CD14-positive monocyte (primary cell): ENCODE data around the gene PHGDH. TPM values are rescaled to one million over a fixed set of nuclear protein-coding genes. Genes with fewer than 3 reads are reported as not detected.

ENCODE experiments used
- DNase-seq, 3 donors: peaks; one replicate each; pipeline ENCODE4 v3.0.0-alpha.2; 2011 to 2022
- H2AFZ ChIP-seq: 2 replicates; pipeline ENCODE4 v1.6.0; 2012; ENCODE audit warnings: mild to moderate bottlenecking, low read depth, low read length, inconsistent platforms; ENCODE audit not compliant: insufficient read depth, poor library complexity, severe bottlenecking
- H3K27ac ChIP-seq, 2 donors: 1 replicate in 1 of 2; 2 replicates in 1 of 2; pipeline ENCODE4 v1.5.1; 2012 to 2013; ENCODE audit warnings: low read length in 2 of 2, control low read depth in 1 of 2, inconsistent platforms in 1 of 2, low read depth in 1 of 2, mild to moderate bottlenecking in 1 of 2
- H3K27me3 ChIP-seq, 2 donors: one replicate each; pipeline versions ENCODE4 v1.6.0 to v1.6.1; 2011 to 2013; ENCODE audit warnings: low read length in 2 of 2; ENCODE audit not compliant: control insufficient read depth in 2 of 2, insufficient read depth in 2 of 2
- H3K36me3 ChIP-seq, 2 donors: replicated peaks in 1 of 2; 1 replicate in 1 of 2; 2 replicates in 1 of 2; pipeline versions ENCODE4 v1.5.1 to v1.6.1; 2012 to 2013; ENCODE audit warnings: low read length in 2 of 2, control low read depth in 1 of 2, inconsistent platforms in 1 of 2, mild to moderate bottlenecking in 1 of 2; ENCODE audit not compliant: insufficient read depth in 2 of 2, control insufficient read depth in 1 of 2
- H3K4me1 ChIP-seq, 2 donors: 1 replicate in 1 of 2; 2 replicates in 1 of 2; pipeline versions ENCODE4 v1.5.1 to v1.6.1; 2012 to 2013; ENCODE audit warnings: low read length in 2 of 2, control low read depth in 1 of 2, inconsistent platforms in 1 of 2, mild to moderate bottlenecking in 1 of 2, moderate library complexity in 1 of 2; ENCODE audit not compliant: insufficient read depth in 2 of 2, control insufficient read depth in 1 of 2
- H3K4me2 ChIP-seq: replicated peaks from 2 replicates; pipeline ENCODE3; 2012; ENCODE audit warnings: low read length, moderate library complexity, mild to moderate bottlenecking; ENCODE audit not compliant: poor library complexity, severe bottlenecking; ENCODE audit errors: extremely low read depth
- H3K4me3 ChIP-seq, 3 experiments: fragments of 200-600 bp in 1 of 3; sonication (generic) in 1 of 3; replicated peaks in 1 of 3; 1 replicate in 2 of 3; 2 replicates in 1 of 3; pipeline ENCODE4 v1.5.1; 2011 to 2013; ENCODE audit warnings: low read length in 3 of 3, mild to moderate bottlenecking in 3 of 3, control low read depth in 2 of 3, low read depth in 2 of 3, inconsistent platforms in 1 of 3, moderate library complexity in 1 of 3
- H3K79me2 ChIP-seq: 2 replicates; pipeline ENCODE4 v1.6.0; 2012; ENCODE audit warnings: mild to moderate bottlenecking, control low read depth, inconsistent platforms, low read length, moderate library complexity; ENCODE audit not compliant: insufficient read depth
- H3K9ac ChIP-seq: 2 replicates; pipeline ENCODE4 v1.6.0; 2017; ENCODE audit warnings: low read length, mild to moderate bottlenecking; ENCODE audit not compliant: insufficient read depth, poor library complexity, severe bottlenecking
- H3K9me3 ChIP-seq, 2 donors: replicated peaks in 1 of 2; 1 replicate in 1 of 2; 2 replicates in 1 of 2; pipeline versions ENCODE4 v1.5.1 to v1.6.1; 2012 to 2013; ENCODE audit warnings: low read length in 2 of 2, control low read depth in 1 of 2; ENCODE audit not compliant: control insufficient read depth in 1 of 2, insufficient read depth in 1 of 2
- H4K20me1 ChIP-seq: 2 replicates; pipeline ENCODE4 v1.6.0; 2012; ENCODE audit warnings: mild to moderate bottlenecking, low read length, control low read depth, moderate library complexity; ENCODE audit not compliant: insufficient read depth
- H3K27ac Mint-ChIP-seq, 7 donors: one replicate each; pipeline ENCODE4 v1.8.0; 2020; ENCODE audit warnings: mild to moderate bottlenecking in 7 of 7, mixed read lengths in 7 of 7, moderate library complexity in 6 of 7, inconsistent platforms in 2 of 7
- H3K27me3 Mint-ChIP-seq, 3 donors: one replicate each; pipeline ENCODE4 v1.8.0; 2021 to 2022; ENCODE audit warnings: low read depth in 3 of 3, mild to moderate bottlenecking in 3 of 3, mixed read lengths in 3 of 3, moderate library complexity in 3 of 3, inconsistent platforms in 1 of 3
- H3K36me3 Mint-ChIP-seq, 2 donors: one replicate each; pipeline ENCODE4 v1.8.0; 2020; ENCODE audit warnings: mixed read lengths in 2 of 2, inconsistent platforms in 1 of 2, mild to moderate bottlenecking in 1 of 2
- H3K4me1 Mint-ChIP-seq: one replicate; pipeline ENCODE4 v1.8.0; 2020; ENCODE audit warnings: mild to moderate bottlenecking, mixed read lengths
- H3K4me3 Mint-ChIP-seq, 2 donors: one replicate each; pipeline ENCODE4 v1.8.0; 2020; ENCODE audit warnings: mild to moderate bottlenecking in 2 of 2, mixed read lengths in 2 of 2, moderate library complexity in 1 of 2
- H3K9me3 Mint-ChIP-seq, 7 donors: one replicate each; pipeline ENCODE4 v1.8.0; 2020 to 2022; ENCODE audit warnings: mixed read lengths in 7 of 7, mild to moderate bottlenecking in 6 of 7, moderate library complexity in 6 of 7, inconsistent platforms in 2 of 7
- WGBS: methylation state at CpG from one replicate; pipeline ENCODE4 v1.1.5; 2013; ENCODE audit warnings: missing lambda C conversion rate; ENCODE audit not compliant: insufficient coverage; 5-methylcytosine and 5-hydroxymethylcytosine counted together
- intact Hi-C, 2 donors: fragments of 100-400 bp; cut with micrococcal nuclease; formaldehyde crosslinking; loops; one replicate each; pipeline versions ENCODE4 v1.15.0 to v1.15.1; 2023
- polyA plus RNA-seq, 3 donors: library from polyadenylated mRNA; depleted of rRNA in 1 of 3; unstranded in 2 of 3; stranded (reverse) in 1 of 3; fragments of 300-500 nt in 2 of 3; fragments of >200 nt in 1 of 3; fragmentation: Illumina TruSeq in 2 of 3; gene quantifications; 1 replicate in 2 of 3; 2 replicates in 1 of 3; pipeline ENCODE4 v1.2.3, GENCODE V29; 2012 to 2021
- TF ChIP-seq, protein P1 (sequence below): fragments of 200-600 bp; IDR thresholded peaks from one replicate; pipeline ENCODE4 v1.8.0; 2022; ENCODE audit warnings: antibody characterized with exemption, mild to moderate bottlenecking

The PHGDH gene
- polyA plus RNA-seq, 3 donors = 0.09 to 0.44 (median 0.20) TPM

DNA sequence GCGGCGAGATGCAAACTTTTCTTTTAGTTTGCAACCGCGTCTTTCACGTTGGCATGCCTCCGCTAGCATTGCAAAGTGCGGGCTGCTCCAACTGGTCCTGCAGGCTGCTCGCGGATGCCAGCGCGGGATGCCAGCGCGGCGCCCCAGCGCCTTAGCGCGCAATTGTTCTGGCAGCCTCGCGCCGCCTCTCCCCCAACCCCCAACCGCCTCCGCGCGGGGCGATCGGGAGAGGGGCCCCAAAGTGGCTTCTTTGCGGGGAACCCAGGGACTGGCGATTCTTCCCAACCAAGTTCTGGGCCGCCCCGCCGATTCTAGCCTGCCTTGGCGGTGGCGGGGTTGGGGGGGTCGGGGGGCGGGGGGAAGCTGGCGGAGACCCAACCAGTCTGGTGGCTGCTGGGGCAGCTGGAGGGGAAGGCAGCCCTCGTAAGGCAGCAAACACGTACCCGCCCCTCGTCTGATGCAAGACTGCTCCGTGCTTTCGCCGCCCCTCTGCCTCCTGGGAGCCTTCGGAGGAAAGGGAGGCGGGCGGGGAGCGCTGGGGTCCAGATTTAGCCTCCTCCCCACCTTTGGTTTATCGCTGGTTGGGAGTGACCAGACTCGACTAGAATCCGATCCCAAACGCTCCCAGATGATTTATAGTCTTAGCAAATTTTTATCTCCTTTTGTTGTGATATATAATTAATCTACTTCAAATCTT lies 756 bp downstream of the PHGDH start:
- Histone ChIP-seq H3K9ac (peak overlapping the region; percentile 49), H3K27me3 (no peaks in the 10 kb centered on the region), H4K20me1 (no peaks in the 10 kb centered on the region), H3K4me2 (peak overlapping the region; percentile 100), H3K79me2 (peaks cover 30% of the 10 kb centered on the region), H2AFZ (peak overlapping the region; percentile 90), H3K4me3 (peak overlapping the region; percentile 60 to 93 (median 63)), H3K27ac (no peak overlapping the region), H3K36me3 (no peaks in the 10 kb centered on the region), H3K9me3 (no peaks in the 10 kb centered on the region), H3K4me1 (peaks cover 15 to 18% of the 10 kb centered on the region in 2 donors)
- H3K36me3 Mint-ChIP-seq = no peaks in the 10 kb centered on the region
- H3K27me3 Mint-ChIP-seq = peaks cover 2 to 17% (median 12%) of the 10 kb centered on the region in 3 donors
- peaks cover 0 to 3% (median 0%) of the 10 kb centered on the region in 7 donors for H3K9me3 Mint-ChIP-seq
- TF ChIP-seq, protein P1, sequence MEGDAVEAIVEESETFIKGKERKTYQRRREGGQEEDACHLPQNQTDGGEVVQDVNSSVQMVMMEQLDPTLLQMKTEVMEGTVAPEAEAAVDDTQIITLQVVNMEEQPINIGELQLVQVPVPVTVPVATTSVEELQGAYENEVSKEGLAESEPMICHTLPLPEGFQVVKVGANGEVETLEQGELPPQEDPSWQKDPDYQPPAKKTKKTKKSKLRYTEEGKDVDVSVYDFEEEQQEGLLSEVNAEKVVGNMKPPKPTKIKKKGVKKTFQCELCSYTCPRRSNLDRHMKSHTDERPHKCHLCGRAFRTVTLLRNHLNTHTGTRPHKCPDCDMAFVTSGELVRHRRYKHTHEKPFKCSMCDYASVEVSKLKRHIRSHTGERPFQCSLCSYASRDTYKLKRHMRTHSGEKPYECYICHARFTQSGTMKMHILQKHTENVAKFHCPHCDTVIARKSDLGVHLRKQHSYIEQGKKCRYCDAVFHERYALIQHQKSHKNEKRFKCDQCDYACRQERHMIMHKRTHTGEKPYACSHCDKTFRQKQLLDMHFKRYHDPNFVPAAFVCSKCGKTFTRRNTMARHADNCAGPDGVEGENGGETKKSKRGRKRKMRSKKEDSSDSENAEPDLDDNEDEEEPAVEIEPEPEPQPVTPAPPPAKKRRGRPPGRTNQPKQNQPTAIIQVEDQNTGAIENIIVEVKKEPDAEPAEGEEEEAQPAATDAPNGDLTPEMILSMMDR = no peak
- H3K27ac Mint-ChIP-seq = peak overlapping the region in 1 of 7 donors; percentile 30
- peaks cover 50% of the 10 kb centered on the region for H3K4me1 Mint-ChIP-seq
- WGBS = under 1% methylated on average over 33 of the region's 51 CpGs
- peak in 2 of 3 donors; percentile 3 to 7 for DNase-seq
- intact Hi-C loops = no loop called here
- peak overlapping the region; percentile 92 to 97 for H3K4me3 Mint-ChIP-seq

DNA sequence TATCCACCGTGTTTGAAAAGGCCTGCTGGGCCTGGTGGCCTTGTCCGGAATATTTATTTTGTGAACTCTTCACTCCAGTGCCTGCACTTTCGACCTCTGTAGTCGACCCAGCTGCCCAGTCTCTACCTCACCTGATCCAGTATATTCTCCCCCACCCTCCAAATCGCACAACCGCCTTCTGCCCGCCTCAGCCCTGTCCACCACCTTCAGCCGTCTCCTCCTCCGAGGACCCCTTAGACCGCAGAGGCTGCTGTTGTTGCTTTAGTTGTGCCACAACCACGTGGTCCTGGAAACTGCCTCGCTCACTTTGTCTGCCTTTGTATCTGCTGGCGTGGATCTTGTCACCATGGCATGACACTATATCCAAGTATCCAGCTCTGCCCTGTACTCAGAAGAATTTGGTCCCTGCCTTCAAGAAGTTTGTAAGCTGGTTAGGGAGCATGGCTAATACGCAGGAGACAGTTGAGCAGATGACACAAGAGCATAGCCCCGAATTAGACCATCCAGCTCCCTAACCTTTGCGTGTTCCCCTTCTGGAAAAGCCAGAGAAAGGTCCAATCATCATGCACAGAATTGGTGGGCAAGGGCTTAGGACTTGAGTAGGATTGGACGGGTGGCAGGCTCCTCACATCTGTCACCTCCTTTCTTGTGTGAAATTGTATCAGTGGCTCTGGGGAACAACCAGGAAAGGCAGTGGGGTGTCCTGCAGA lies 1.5 kb downstream of the PHGDH start:
- Mint-ChIP-seq H3K27ac (peak overlapping the region in 3 of 7 donors; percentile 28 to 58 (median 35)), H3K36me3 (no peaks in the 10 kb centered on the region), H3K4me1 (peaks cover 50% of the 10 kb centered on the region), H3K4me3 (peak overlapping the region; percentile 76 to 81), H3K27me3 (peaks cover 2 to 17% (median 10%) of the 10 kb centered on the region in 3 donors), H3K9me3 (peaks cover 0 to 3% (median 0%) of the 10 kb centered on the region in 7 donors)
- WGBS = 38% methylated on average over 14 of the region's 17 CpGs
- H3K4me1 ChIP-seq = peaks cover 15 to 18% of the 10 kb centered on the region in 2 donors
- intact Hi-C loops = no loop called here
- no peaks in the 10 kb centered on the region for H3K36me3 ChIP-seq
- H3K9ac ChIP-seq = no peak overlapping the region
- peaks cover 37% of the 10 kb centered on the region for H3K79me2 ChIP-seq
- H3K9me3 ChIP-seq = no peaks in the 10 kb centered on the region
- H3K27ac ChIP-seq = no peak overlapping the region
- TF ChIP-seq, protein P1 = no peak
- peak overlapping the region in 1 of 3 experiments; percentile 93 for H3K4me3 ChIP-seq
- H3K27me3 ChIP-seq = no peaks in the 10 kb centered on the region
- peak overlapping the region; percentile 100 for H3K4me2 ChIP-seq
- DNase-seq = no peak
- no peaks in the 10 kb centered on the region for H4K20me1 ChIP-seq
- peak overlapping the region; percentile 50 for H2AFZ ChIP-seq
